Prostate gland (tissue), 2 donors: ENCODE measurements around the gene NCOA1.
A peak's percentile ranks its signal among the peaks of the same experiment; 100 is the strongest.

Experiments used
- POLR2A ChIP-seq: fragments of 450-650 bp; IDR thresholded peaks from one replicate; pipeline ENCODE4 v1.6.1; 2016; ENCODE audit warnings: antibody characterized with exemption, mild to moderate bottlenecking
- POLR2AphosphoS5 ChIP-seq: sonication (generic); formaldehyde crosslinking; IDR thresholded peaks from one replicate; pipeline ENCODE4 v1.6.1; 2017; ENCODE audit warnings: antibody characterized with exemption
- TF ChIP-seq, protein P1 (sequence below), 4 experiments: fragments of 200-600 bp in 2 of 4; fragments of 450-650 bp in 2 of 4; sonication (generic) in 2 of 4; IDR thresholded peaks; 1 replicate in 3 of 4; 2 replicates in 1 of 4; pipeline ENCODE4 v1.5.1; 2016 to 2019; ENCODE audit warnings: antibody characterized with exemption in 4 of 4, mild to moderate bottlenecking in 2 of 4, moderate library complexity in 2 of 4

DNA sequence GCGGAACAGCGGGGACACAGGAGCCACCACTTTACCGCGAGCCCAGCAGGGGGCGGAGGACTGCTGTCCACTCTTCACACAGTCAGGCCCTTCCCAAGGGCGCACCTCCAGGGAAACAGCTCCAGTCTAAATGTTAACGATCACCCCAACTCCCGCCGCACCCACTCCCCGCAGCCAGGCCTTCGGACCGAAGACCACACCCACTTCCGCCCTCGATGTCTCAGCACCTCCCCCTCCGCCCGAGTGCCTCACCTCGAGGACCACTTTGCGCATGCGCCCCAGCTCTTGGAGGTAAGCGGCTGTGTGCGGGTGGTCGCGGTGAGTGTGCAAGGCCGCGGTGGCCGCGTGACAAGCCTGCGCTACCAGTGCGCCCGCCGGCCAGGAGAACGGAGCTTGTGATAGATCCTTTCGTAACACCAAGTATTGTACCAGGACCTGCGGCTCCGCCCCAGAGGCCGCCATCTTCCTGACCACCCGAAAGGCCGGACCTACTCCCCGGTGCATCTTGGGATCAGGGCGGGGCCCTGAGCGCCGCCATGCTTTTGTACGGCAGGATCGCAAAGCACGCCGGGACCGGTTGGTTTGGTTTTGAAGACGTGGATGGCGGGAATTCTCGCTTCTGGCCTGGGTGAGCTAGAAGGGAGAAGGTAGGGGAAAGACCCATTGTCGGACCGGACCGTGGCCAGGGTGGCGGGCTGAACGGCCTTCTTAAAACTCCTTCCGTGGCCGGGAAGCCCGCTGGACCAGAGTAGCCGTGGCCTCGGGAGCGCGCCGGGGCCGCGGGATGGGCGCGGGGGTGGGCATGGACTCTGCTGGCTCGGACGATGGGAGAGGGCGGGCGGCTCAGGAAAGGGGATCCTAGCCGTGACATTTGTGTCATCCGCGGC is 302.1 kb downstream of the NCOA1 start, which contains the start of the genes CENPO and PTRHD1:
- TF ChIP-seq, protein P1, sequence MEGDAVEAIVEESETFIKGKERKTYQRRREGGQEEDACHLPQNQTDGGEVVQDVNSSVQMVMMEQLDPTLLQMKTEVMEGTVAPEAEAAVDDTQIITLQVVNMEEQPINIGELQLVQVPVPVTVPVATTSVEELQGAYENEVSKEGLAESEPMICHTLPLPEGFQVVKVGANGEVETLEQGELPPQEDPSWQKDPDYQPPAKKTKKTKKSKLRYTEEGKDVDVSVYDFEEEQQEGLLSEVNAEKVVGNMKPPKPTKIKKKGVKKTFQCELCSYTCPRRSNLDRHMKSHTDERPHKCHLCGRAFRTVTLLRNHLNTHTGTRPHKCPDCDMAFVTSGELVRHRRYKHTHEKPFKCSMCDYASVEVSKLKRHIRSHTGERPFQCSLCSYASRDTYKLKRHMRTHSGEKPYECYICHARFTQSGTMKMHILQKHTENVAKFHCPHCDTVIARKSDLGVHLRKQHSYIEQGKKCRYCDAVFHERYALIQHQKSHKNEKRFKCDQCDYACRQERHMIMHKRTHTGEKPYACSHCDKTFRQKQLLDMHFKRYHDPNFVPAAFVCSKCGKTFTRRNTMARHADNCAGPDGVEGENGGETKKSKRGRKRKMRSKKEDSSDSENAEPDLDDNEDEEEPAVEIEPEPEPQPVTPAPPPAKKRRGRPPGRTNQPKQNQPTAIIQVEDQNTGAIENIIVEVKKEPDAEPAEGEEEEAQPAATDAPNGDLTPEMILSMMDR (IDR thresholded peaks at IDR 0.05), result peak; percentile 19 to 72 (median 66)
- peak; percentile 32 for TF ChIP-seq POLR2A
- TF ChIP-seq POLR2AphosphoS5, result peak; percentile 97
